ENCODE data around the gene GPANK1. TPM values are rescaled to one million over a fixed set of nuclear protein-coding genes. Genes with fewer than 3 reads are reported as not detected.

Gene GPANK1
- total and polyA plus RNA-seq, 2 donors from 2014 or later, result 17.7 to 28.6 TPM

GRCh38 chr6:31626952-31627351 is 37.8 kb downstream of the GPANK1 start:
- peaks cover 0 to 8% (median 4%) of the 10 kb centered on the region in 3 donors for H3K4me1 ChIP-seq (ENCODE audit: control insufficient read depth in 2 of 3, insufficient read depth in 2 of 3, low read depth in 1 of 3, low read length in 3 of 3)
- no peaks in the 10 kb centered on the region for H3K9me3 ChIP-seq (ENCODE audit: control insufficient read depth in 2 of 3, insufficient read depth in 1 of 3, low read length in 3 of 3)
- H3K4me3 ChIP-seq (ENCODE audit: low read length in 3 of 3), result no peak overlapping the region
- no peak for TF ChIP-seq CTCF (IDR thresholded peaks at IDR 0.05; ENCODE audit: borderline replicate concordance, extremely low read depth, insufficient read depth)
- FAIRE-seq (no peak), DNase-seq (no peak)
- no peak overlapping the region for H3K9ac ChIP-seq (ENCODE audit: low read length in 3 of 3)
- no peaks in the 10 kb centered on the region for H3K27me3 ChIP-seq (ENCODE audit: control insufficient read depth, insufficient read depth, low read length)
- intact Hi-C loops (cut with DNase I), result no loop called here
- peaks cover 30 to 72% (median 51%) of the 10 kb centered on the region in 3 donors for H3K36me3 ChIP-seq (ENCODE audit: control insufficient read depth in 2 of 3, insufficient read depth in 3 of 3, low read length in 3 of 3)
- H3K27ac ChIP-seq (ENCODE audit: low read depth in 2 of 2, low read length in 2 of 2), result no peak overlapping the region

GRCh38 chr6:31624070-31624469 is 40.7 kb downstream of the GPANK1 start:
- Histone ChIP-seq H3K4me1 (ENCODE audit: control insufficient read depth in 2 of 3, insufficient read depth in 2 of 3, low read depth in 1 of 3, low read length in 3 of 3) (peaks cover 0 to 13% (median 4%) of the 10 kb centered on the region in 3 donors), H3K27me3 (ENCODE audit: control insufficient read depth, insufficient read depth, low read length) (no peaks in the 10 kb centered on the region), H3K4me3 (ENCODE audit: low read length in 3 of 3) (no peak overlapping the region), H3K27ac (ENCODE audit: low read depth in 2 of 2, low read length in 2 of 2) (no peak overlapping the region), H3K9ac (ENCODE audit: low read length in 3 of 3) (no peak overlapping the region), H3K9me3 (ENCODE audit: control insufficient read depth in 2 of 3, insufficient read depth in 1 of 3, low read length in 3 of 3) (no peaks in the 10 kb centered on the region), H3K36me3 (ENCODE audit: control insufficient read depth in 2 of 3, insufficient read depth in 3 of 3, low read length in 3 of 3) (peaks cover 27 to 55% (median 41%) of the 10 kb centered on the region in 3 donors)
- no peak for FAIRE-seq
- TF ChIP-seq CTCF (IDR thresholded peaks at IDR 0.05; ENCODE audit: borderline replicate concordance, extremely low read depth, insufficient read depth), result no peak
- DNase-seq, result no peak
- intact Hi-C loops (cut with DNase I), result no loop called here

- Histone ChIP-seq H3K27me3 (ENCODE audit: control insufficient read depth, insufficient read depth, low read length) (no peaks in the 10 kb centered on the region), H3K27ac (ENCODE audit: low read depth in 2 of 2, low read length in 2 of 2) (no peak overlapping the region), H3K9me3 (ENCODE audit: control insufficient read depth in 2 of 3, insufficient read depth in 1 of 3, low read length in 3 of 3) (no peaks in the 10 kb centered on the region), H3K4me1 (ENCODE audit: control insufficient read depth in 2 of 3, insufficient read depth in 2 of 3, low read depth in 1 of 3, low read length in 3 of 3) (peaks cover 0 to 13% (median 4%) of the 10 kb centered on the region in 3 donors), H3K36me3 (ENCODE audit: control insufficient read depth in 2 of 3, insufficient read depth in 3 of 3, low read length in 3 of 3) (peaks cover 22 to 42% (median 36%) of the 10 kb centered on the region in 3 donors), H3K4me3 (ENCODE audit: low read length in 3 of 3) (peak overlapping the region in 1 of 3 donors; percentile 85), H3K9ac (ENCODE audit: low read length in 3 of 3) (peak overlapping the region in 1 of 3 donors; percentile 97)
- DNase-seq (no peak), FAIRE-seq (no peak)
- no peak for TF ChIP-seq CTCF (IDR thresholded peaks at IDR 0.05; ENCODE audit: borderline replicate concordance, extremely low read depth, insufficient read depth)
- intact Hi-C loops (cut with DNase I), result no loop called here
These were observed 42.1 kb downstream of the GPANK1 start for GRCh38 chr6:31622684-31623091.

- H3K4me1 ChIP-seq (ENCODE audit: control insufficient read depth in 2 of 3, insufficient read depth in 2 of 3, low read depth in 1 of 3, low read length in 3 of 3), result peaks cover 0 to 13% (median 4%) of the 10 kb centered on the region in 3 donors
- H3K4me3 ChIP-seq (ENCODE audit: low read length in 3 of 3), result peak overlapping the region; percentile 62 to 87 (median 85)
- H3K9me3 ChIP-seq (ENCODE audit: control insufficient read depth in 2 of 3, insufficient read depth in 1 of 3, low read length in 3 of 3), result no peaks in the 10 kb centered on the region
- H3K36me3 ChIP-seq (ENCODE audit: control insufficient read depth in 2 of 3, insufficient read depth in 3 of 3, low read length in 3 of 3), result peaks cover 19 to 36% (median 29%) of the 10 kb centered on the region in 3 donors
- peak overlapping the region; percentile 52 to 97 (median 85) for H3K9ac ChIP-seq (ENCODE audit: low read length in 3 of 3)
- intact Hi-C loops (cut with DNase I), result no loop called here
- DNase-seq (peak in 2 of 5 donors; percentile 52 to 66), FAIRE-seq (no peak)
- TF ChIP-seq CTCF (IDR thresholded peaks at IDR 0.05; ENCODE audit: borderline replicate concordance, extremely low read depth, insufficient read depth), result no peak
- peak overlapping the region in 1 of 2 donors; percentile 7 for H3K27ac ChIP-seq (ENCODE audit: low read depth in 2 of 2, low read length in 2 of 2)
- no peaks in the 10 kb centered on the region for H3K27me3 ChIP-seq (ENCODE audit: control insufficient read depth, insufficient read depth, low read length)
These were observed 42.8 kb downstream of the GPANK1 start for GRCh38 chr6:31621991-31622390.
